CD4-positive, alpha-beta T cell treated with Interleukin-4 for 4 hours (primary cell): ENCODE results near the gene WWC2.

ENCODE experiments used
- DNase-seq: peaks from one replicate; pipeline ENCODE4 v3.0.0-alpha.2; 2020

WWC2 gene

GRCh38 chr4:183360161-183360919 lies 261.3 kb downstream of the WWC2 start:
- DNase-seq = no peak

- no peak for DNase-seq
Measured at GRCh38 chr4:183362036-183362435, 263.0 kb downstream of the WWC2 start.

DNA sequence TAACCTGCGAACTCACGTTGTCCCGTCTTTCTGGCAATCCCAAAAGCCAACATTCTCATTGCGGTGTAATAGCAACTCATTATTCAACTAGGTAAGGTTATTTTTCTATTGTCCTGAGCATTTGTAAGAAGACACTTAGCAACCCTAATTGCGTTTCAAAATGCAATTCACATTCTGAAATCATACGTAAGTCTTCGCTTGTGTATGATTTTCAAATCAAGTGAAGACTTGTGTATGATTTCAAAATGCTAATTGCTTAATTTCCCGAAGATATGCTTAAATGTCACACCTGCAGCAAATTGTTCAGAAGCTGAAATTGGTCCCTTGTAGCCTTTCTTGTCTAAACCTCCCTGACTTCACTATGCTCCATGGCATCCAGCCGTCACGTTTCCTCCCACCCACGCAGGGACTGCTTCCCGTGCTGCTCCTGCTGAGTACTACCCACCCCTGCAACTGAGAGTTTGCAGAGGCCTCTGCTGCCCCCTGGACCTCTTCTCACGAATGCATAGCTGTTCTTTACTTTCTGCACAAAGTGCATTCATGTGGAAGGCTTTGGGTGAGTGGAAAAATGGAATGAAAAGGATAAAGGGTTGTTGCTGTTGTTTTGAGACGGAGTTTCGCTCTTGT lies 264.0 kb downstream of the WWC2 start:
- DNase-seq = no peak

DNA sequence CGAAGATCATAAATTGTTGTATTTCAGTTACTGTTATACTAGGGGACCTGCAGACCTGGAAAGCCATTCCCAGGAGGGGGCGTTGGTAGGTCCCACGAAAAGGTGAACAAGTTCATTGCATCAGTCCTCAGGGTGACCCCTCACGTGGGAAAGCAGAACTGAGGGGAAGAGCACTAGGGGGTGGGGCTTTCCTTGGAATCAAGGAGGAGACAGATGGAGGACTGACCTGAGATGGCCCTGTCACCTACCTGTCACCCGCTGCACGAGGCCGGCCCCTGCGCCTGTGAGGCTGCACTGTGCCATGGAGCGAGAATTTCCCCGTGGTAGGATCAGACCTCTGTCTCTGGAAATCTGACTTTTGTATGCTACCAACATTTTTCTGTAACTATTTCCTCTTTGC lies 265.0 kb downstream of the WWC2 start:
- no peak for DNase-seq

DNA sequence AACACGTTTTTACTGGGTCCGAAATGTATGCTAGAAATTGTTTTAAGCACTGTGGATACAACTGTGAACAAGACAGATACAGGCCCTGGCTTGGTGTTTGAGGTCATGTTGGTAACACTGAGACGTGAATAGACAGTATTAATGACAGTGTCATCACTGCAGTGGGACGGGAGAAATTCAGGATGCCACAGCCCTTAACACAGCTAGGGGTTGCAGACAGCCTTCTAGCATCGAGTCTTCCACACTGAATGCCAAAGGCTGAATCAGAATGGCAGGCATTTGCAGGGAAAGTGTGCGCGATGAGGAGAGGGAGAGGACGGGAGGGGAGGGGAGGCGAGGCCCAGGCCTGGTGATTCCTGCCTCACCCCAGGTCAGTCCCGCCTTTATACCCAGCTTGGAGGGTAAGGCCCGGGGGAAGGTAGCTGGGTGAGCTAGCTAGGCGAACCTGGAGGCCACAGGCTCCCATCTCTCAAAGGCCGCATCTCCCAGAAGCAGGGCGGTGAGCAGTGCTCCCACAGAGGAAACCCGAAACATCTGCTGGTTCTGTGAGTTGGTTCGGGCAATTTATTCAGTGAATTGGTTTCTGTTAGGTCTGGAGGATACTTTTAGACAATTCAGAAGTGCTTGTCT lies 267.3 kb downstream of the WWC2 start:
- no peak for DNase-seq

DNA sequence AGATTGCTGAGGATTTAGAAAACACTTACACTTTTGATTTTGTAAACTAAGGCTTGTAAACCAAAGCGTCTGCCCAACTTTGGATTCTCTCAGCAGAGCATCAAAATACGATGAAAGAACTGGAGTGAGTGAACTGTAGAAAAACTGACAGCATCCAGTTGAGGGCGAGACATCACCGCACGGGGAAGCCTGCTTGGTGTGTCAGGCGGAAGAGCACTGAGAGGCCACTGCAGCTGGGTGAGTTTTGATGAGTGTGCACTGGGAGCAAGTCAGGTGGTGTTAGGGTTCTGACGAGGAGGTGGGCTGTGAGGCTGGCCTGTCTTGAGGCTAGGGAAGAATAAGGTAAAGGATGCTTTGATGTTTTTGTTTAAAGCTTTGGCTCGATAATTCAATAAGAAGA lies 270.0 kb downstream of the WWC2 start:
- no peak for DNase-seq
